WERI-Rb-1 (cell line): Measurements from ENCODE around the gene SNUPN.

Source experiments
- DNase-seq: peaks from one replicate; pipeline ENCODE4 v3.0.0-alpha.2; 2020
- H3K27ac ChIP-seq: fragments of 250-450 bp; sonication (Bioruptor Pico); 2 replicates; pipeline ENCODE4 v1.5.1; 2020; ENCODE audit warnings: mild to moderate bottlenecking, moderate library complexity
- H3K27me3 ChIP-seq: fragments of 250-450 bp; sonication (Bioruptor Pico); 2 replicates; pipeline ENCODE4 v1.5.1; 2021; ENCODE audit warnings: mild to moderate bottlenecking, low read depth, moderate library complexity; ENCODE audit not compliant: insufficient read depth, severe bottlenecking
- H3K36me3 ChIP-seq: fragments of 250-450 bp; sonication (Bioruptor Pico); 2 replicates; pipeline ENCODE4 v1.5.1; 2020; ENCODE audit warnings: mild to moderate bottlenecking, moderate library complexity
- H3K4me3 ChIP-seq: 2 replicates; pipeline ENCODE4 v1.5.1; 2011; ENCODE audit warnings: low read depth, mild to moderate bottlenecking, control low read depth, low read length
- H3K9me3 ChIP-seq: fragments of 250-450 bp; sonication (Bioruptor Pico); 2 replicates; pipeline ENCODE4 v1.5.1; 2021; ENCODE audit warnings: mild to moderate bottlenecking, moderate library complexity; ENCODE audit not compliant: severe bottlenecking
- TF ChIP-seq, protein P1 (sequence below): IDR thresholded peaks from 2 replicates; pipeline ENCODE4 v1.5.1; 2011; ENCODE audit warnings: low read depth, mild to moderate bottlenecking, control low read depth, inconsistent platforms, low read length

The SNUPN gene

DNA sequence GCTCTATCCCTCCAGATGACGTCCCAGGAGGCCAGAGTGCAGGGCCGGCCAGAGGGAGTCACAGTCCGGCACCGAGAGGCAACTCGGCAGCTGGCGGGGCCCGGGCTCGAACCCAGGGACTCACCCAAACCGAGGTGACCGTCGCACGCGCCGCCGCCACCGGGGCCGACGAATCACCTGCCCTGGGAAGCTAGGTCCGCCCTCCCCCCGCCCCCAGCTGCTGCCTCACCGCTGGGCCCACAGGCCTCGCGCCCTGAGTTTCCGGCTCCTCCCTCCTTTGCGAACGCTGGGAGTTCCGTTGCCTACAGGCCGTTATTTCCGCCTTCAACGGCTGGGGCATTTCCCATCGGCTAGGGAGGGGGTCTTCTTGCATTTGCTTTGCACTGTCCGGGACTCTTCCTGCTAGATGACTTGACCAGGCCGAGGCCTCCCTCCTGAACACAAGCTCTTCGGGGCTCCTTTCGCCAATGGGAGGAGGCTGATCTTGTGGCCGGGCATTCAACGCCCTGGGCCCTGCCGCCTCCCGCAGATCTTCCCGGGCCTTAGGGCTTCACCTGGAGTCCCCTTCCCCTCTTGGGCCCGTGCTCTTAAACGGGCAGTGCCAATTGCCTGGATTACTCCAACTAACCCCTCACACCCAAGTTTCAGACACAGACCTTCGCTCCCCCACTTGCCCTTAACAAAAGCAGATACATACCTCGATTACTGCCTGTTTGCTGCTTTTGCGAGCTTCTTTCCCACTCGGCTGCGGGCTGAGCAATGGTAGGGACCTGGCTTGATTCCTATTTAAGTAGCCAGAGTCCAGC, at the start of gene SNUPN:
TSS of gene SNUPN (minus strand) at position 184 of the 806 bp plus-strand sequence. CDS start 4,674 bp downstream, outside the sequence.
- Histone ChIP-seq H3K27me3 (no peaks in the 10 kb centered on the region), H3K4me3 (peak within 1 kb of the TSS; percentile 99), H3K9me3 (no peaks in the 10 kb centered on the region), H3K27ac (peak within 1 kb of the TSS; percentile 97), H3K36me3 (peaks cover 5% of the 10 kb centered on the region)
- DNase-seq = peak; percentile 95
- TF ChIP-seq, protein P1, sequence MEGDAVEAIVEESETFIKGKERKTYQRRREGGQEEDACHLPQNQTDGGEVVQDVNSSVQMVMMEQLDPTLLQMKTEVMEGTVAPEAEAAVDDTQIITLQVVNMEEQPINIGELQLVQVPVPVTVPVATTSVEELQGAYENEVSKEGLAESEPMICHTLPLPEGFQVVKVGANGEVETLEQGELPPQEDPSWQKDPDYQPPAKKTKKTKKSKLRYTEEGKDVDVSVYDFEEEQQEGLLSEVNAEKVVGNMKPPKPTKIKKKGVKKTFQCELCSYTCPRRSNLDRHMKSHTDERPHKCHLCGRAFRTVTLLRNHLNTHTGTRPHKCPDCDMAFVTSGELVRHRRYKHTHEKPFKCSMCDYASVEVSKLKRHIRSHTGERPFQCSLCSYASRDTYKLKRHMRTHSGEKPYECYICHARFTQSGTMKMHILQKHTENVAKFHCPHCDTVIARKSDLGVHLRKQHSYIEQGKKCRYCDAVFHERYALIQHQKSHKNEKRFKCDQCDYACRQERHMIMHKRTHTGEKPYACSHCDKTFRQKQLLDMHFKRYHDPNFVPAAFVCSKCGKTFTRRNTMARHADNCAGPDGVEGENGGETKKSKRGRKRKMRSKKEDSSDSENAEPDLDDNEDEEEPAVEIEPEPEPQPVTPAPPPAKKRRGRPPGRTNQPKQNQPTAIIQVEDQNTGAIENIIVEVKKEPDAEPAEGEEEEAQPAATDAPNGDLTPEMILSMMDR = no peak

DNA sequence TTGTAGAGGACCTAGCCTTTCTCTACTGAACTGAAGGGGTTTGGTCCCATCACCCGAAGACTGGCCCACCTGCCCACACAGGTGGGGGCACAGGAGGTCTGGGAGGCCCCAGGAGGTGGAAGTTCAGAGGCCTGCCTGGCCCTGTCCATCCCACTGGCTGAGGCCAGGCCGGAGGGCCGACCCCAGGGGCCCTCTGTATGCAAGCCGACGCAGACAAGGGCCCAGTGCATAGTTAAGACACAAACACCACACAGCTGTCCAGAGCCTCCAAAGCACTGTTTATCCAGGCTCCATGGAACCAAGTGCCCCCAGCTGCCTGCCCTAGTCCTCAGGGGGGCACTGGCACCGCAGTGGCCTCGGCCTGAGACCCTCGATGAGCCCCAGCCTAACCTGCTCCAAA, 48.8 kb upstream of the SNUPN start:
- no peaks in the 10 kb centered on the region for H3K9me3 ChIP-seq
- no peak for DNase-seq
- H3K27me3 ChIP-seq = no peaks in the 10 kb centered on the region
- H3K36me3 ChIP-seq = peaks cover 40% of the 10 kb centered on the region
- TF ChIP-seq, protein P1 = no peak
- peak overlapping the region; percentile 80 for H3K27ac ChIP-seq
- no peak overlapping the region for H3K4me3 ChIP-seq

DNA sequence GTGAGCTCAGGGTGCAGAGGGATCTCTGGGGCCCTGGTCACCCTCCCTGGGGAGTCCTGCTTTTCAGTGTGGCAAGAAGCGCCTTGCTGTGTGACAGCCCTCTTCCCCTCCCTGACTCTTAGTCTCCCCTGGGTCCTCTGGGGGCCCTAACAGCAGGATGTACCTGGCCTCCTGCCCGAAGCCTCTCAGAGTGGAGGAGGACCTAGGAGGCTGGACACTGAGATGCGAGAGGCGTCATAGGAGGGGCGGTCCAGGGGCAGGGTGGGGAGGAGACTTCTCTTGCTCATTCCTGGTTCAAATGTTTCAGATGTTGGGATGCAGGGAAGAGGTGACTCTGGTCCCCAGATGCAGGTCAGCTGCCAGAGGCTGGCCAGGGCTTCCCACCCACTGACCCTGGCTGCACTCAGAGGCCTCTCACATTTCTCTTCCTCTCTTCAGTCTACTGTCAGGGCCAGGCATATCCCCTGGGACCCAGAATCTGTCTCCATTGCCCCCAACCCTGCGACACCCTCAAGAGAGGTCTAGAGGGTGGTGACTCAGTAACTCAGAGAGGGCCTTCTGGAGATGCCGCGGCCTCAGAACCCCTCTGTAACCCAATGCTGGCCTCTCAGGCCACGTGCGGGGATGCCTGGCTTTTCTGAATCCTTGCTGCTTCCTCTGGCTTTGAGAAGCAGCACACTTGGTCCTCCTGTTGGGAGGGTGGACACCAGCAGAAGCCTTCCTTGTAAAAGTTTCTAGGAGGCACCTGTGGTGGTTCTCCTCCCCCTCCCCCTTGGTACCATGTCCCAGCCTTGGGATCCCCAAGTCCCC, 48.1 kb upstream of the SNUPN start:
- DNase-seq = peak; percentile 73
- peak overlapping the region; percentile 80 for H3K27ac ChIP-seq

DNA sequence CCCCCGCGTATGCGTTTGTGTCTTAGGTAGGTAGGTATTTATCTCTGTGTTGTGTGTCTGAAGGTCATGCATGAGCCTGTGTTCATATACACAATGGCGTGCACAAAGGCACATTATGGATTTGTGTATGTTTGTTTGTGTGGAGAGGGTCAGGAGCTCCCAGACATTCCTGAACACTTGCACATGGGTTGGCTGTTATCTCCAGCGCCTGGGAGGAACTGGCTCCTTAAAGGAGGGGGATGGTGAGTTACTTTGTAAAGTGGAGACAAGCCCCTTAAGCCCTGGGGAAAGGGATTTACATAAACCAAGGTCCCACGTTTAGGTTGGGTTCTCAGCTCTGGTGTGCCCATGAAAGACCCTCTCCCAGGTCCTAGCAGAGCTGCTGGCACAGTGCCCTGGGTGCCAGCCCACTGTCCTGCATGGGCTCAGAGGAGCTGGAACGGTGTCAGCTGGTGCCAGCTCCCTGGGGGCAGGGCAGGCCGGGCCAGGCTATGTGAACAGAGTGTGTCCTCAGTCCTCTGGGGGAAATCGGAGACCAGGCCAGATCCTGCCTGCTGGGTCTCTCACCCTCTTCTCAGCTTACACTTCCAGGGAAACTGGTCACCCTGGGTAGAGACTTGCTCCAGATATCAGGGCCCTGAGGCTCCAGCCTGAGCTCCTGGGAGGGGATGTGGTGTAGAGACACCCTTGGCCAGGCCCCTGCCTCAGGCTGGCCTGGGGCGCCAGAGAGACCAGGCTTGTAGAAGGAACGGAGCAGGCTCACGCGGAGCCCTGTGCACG, 47.3 kb upstream of the SNUPN start:
- peak; percentile 56 for DNase-seq
- H3K4me3 ChIP-seq = peak overlapping the region; percentile 2; the same call in 1 of the 2 replicates
- H3K36me3 ChIP-seq = peaks cover 25% of the 10 kb centered on the region

More for the DNA sequence above, 48.1 kb upstream of the SNUPN start:
- TF ChIP-seq, protein P1 = no peak
- H3K9me3 ChIP-seq = no peaks in the 10 kb centered on the region
- no peaks in the 10 kb centered on the region for H3K27me3 ChIP-seq
- H3K36me3 ChIP-seq = peaks cover 32% of the 10 kb centered on the region
- 0 out of 2 replicates have a peak overlapping the region, but pooled peaks have one; percentile 2 for H3K4me3 ChIP-seq

More for the DNA sequence above, 47.3 kb upstream of the SNUPN start:
- TF ChIP-seq, protein P1 = no peak
- Histone ChIP-seq H3K27ac (peak overlapping the region; percentile 80), H3K9me3 (no peaks in the 10 kb centered on the region), H3K27me3 (no peaks in the 10 kb centered on the region)
